Urinary bladder (tissue), 4 donors: ENCODE data around the gene FITM2. TPM values are rescaled to one million over a fixed set of nuclear protein-coding genes. Genes with fewer than 3 reads are reported as not detected.
A peak's percentile ranks its signal among the peaks of the same experiment; 100 is the strongest.
"Not testable (repeated sequence)": the region's sequence is repeated elsewhere in the genome, so short reads cannot be mapped to it uniquely, and the experiment has no call there.

Experiments
- DNase-seq: peaks from one replicate; pipeline ENCODE4 v3.0.0-alpha.2; 2015; ENCODE audit errors: extremely low spot score
- H3K27ac ChIP-seq: one replicate; pipeline ENCODE4 v1.5.1; 2013; ENCODE audit warnings: low read depth, mild to moderate bottlenecking, moderate library complexity
- H3K36me3 ChIP-seq: one replicate; pipeline ENCODE4 v1.6.1; 2013; ENCODE audit warnings: mild to moderate bottlenecking, moderate library complexity; ENCODE audit not compliant: insufficient read depth
- H3K4me1 ChIP-seq: one replicate; pipeline ENCODE4 v1.6.1; 2013; ENCODE audit warnings: mild to moderate bottlenecking, moderate library complexity; ENCODE audit not compliant: insufficient read depth
- H3K4me3 ChIP-seq: one replicate; pipeline ENCODE4 v1.5.1; 2013; ENCODE audit warnings: low read depth, low read length
- WGBS: extraction: QIAGEN DNeasy Blood & Tissue Kit; methylation state at CpG from one replicate; pipeline ENCODE4 v1.1.7; 2013; 5-methylcytosine and 5-hydroxymethylcytosine counted together
- polyA plus RNA-seq: library from polyadenylated mRNA; stranded (reverse); fragments of 200-250 nt; gene quantifications from one replicate; pipeline ENCODE4 v1.2.3, GENCODE V29; 2013
- total RNA-seq: library from RNA; depleted of rRNA; stranded (reverse); fragments of >200 nt; gene quantifications from one replicate; pipeline ENCODE4 v1.2.3, GENCODE V29; 2014
- donor health status: healthy with polysubstance abuse.
- donor health status: healthy.

The FITM2 gene
- total and polyA plus RNA-seq, 2 donors, result 7.8 to 8.0 TPM

DNA sequence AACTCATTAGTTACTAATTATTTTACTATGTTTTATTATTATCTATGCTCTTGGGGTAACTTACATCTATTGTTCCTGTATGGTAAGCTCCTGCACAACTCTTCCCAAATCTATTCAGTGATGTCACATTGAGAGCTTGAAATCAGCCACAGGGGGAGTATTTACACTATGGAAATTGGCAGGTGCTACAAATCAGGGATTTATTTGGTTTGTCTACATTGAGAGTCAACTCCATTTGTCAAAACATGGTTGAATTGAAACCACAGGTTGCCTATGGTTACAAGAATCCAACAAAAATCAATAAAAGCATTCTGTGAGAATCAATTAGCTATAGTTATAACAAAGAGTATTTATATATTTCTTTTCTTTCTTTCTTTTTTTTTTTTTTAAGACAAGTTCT is 3.9 kb upstream of the FITM2 start:
- no peaks in the 10 kb centered on the region for H3K4me1 ChIP-seq
- H3K4me3 ChIP-seq, result no peak overlapping the region
- DNase-seq, result no peak
- H3K27ac ChIP-seq, result no peak overlapping the region
- H3K36me3 ChIP-seq, result no peaks in the 10 kb centered on the region

- peak; percentile 7 for DNase-seq
- Histone ChIP-seq H3K4me1 (peaks cover 3% of the 10 kb centered on the region), H3K4me3 (peak overlapping the region; percentile 62), H3K27ac (no peak overlapping the region), H3K36me3 (no peaks in the 10 kb centered on the region)
- 10% methylated on average over 17 of the region's 17 CpGs for WGBS
Measured at GRCh38 chr20:44309763-44310663, 989 bp downstream of the FITM2 start.

GRCh38 chr20:44306927-44307326 is 4.1 kb downstream of the FITM2 start:
- 91% methylated on average over 9 of the region's 9 CpGs for WGBS
- Histone ChIP-seq H3K36me3 (no peaks in the 10 kb centered on the region), H3K4me3 (no peak overlapping the region), H3K27ac (no peak overlapping the region), H3K4me1 (peaks cover 3% of the 10 kb centered on the region)
- DNase-seq, result no peak

GRCh38 chr20:44304383-44304782 is 6.6 kb downstream of the FITM2 start:
- no peak for DNase-seq
- H3K36me3 ChIP-seq, result no peaks in the 10 kb centered on the region
- H3K27ac ChIP-seq, result no peak overlapping the region
- H3K4me1 ChIP-seq, result no peaks in the 10 kb centered on the region
- H3K4me3 ChIP-seq, result no peak overlapping the region

DNA sequence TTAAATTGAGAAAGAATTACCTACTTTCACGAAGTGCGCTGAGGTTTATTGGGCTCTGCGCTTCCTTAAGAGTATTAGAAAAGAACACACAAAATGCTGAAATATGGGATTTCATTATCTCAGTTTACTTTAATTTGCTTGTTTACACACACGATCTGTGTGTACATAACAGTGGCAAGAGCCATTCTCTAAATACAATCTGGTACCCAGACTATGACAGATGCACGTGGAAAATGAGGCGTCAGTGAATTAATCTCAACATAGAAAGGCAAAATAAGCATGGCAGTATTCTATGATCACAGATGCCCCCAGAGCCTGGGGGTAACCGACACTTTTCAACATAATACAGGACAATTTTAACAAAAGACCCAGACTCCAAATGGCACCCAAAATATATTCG is 8.3 kb downstream of the FITM2 start:
- no peaks in the 10 kb centered on the region for H3K4me1 ChIP-seq
- no peak for DNase-seq
- WGBS, result 76% methylated on average over 8 of the region's 8 CpGs
- H3K27ac ChIP-seq, result no peak overlapping the region
- H3K4me3 ChIP-seq, result no peak overlapping the region
- H3K36me3 ChIP-seq, result no peaks in the 10 kb centered on the region

DNA sequence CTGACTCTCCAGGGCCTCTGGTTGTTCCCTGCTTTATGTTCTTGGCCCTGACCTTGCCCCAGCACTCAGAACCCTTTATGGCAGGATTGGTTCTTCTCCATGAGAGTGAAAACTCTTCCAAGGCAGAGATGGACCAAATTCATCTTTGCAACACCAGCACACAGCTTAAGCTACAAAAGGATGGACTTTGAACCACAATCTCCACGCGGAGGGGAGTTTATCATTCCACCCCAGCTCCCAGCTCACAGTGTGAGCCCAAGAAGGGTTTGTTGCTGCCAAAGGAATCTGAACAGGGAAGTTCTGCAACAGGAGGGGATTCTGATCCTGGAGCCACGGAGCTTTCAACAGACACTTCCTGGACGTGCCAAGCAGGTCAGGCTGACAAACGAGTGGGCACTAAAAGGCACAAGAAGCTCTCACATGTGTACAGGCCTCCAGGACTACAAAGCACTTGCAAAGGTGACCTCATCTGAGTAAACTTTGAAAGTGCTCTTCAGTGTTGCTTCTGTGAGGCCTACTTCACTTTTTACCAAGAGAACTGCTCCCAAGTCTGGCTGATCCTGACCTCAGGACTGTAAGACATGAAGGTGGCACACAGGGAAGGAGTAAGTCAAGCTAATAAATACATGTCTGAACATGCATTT is 8.9 kb downstream of the FITM2 start:
- H3K4me3 ChIP-seq, result no peak overlapping the region
- 56% methylated on average over 5 of the region's 5 CpGs for WGBS
- peak; percentile 5 for DNase-seq
- no peaks in the 10 kb centered on the region for H3K36me3 ChIP-seq
- H3K4me1 ChIP-seq, result no peaks in the 10 kb centered on the region
- no peak overlapping the region for H3K27ac ChIP-seq

DNA sequence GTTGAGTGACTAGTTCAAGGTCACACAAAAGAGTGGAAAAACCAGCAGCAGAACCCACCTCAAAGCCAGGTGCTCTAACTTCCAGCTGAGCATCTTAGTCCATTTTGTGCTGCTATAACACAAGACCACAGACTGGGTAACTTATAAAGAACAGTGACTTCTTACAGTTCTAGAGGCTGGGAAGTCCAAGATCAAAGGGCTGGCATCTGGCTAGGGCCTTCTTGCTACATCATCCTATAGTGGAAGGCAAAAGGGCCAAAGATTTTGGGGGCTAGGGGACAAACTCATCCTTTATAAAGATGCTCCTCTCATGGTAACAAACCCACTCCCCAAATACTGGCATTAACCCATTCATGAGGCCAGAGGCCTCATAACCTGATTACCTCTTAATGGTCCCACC is 9.7 kb downstream of the FITM2 start:
- Histone ChIP-seq H3K4me1 (no peaks in the 10 kb centered on the region), H3K4me3 (no peak overlapping the region), H3K27ac (no peak overlapping the region), H3K36me3 (no peaks in the 10 kb centered on the region)
- no peak for DNase-seq

- not testable (repeated sequence) for H3K4me1 ChIP-seq, H3K27ac ChIP-seq, H3K4me3 ChIP-seq, H3K36me3 ChIP-seq, DNase-seq
- WGBS, result 93% methylated on average over 42 of the region's 42 CpGs
Measured at GRCh38 chr20:44299011-44299535, 11.9 kb downstream of the FITM2 start.

DNA sequence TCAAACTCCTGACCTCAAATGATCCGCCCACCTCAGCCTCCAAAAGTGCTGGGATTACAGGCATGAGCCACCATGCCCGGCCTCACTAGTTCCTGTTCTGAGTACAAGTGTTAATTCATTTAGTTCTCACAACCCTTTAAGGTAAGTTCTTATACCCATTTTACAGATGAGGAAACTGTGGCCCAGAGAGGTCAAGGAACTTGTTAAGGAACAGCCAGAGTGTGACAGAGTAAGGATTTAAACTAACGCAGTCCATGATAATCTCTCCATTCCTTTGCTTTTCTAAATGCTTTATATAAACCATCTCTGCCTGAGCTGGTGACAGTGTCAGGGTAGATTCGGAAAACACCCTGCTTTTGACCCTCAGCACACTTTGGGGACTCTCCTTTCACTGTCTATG is 13.3 kb downstream of the FITM2 start:
- Histone ChIP-seq H3K4me1 (no peaks in the 10 kb centered on the region), H3K27ac (no peak overlapping the region), H3K36me3 (no peaks in the 10 kb centered on the region), H3K4me3 (no peak overlapping the region)
- 90% methylated on average over 4 of the region's 4 CpGs for WGBS
- DNase-seq, result no peak

GRCh38 chr20:44296011-44296410 is 15.0 kb downstream of the FITM2 start:
- H3K36me3 ChIP-seq, result no peaks in the 10 kb centered on the region
- no peaks in the 10 kb centered on the region for H3K4me1 ChIP-seq
- H3K4me3 ChIP-seq, result no peak overlapping the region
- DNase-seq, result no peak
- WGBS, result 80% methylated on average over 7 of the region's 7 CpGs
- H3K27ac ChIP-seq, result no peak overlapping the region

DNA sequence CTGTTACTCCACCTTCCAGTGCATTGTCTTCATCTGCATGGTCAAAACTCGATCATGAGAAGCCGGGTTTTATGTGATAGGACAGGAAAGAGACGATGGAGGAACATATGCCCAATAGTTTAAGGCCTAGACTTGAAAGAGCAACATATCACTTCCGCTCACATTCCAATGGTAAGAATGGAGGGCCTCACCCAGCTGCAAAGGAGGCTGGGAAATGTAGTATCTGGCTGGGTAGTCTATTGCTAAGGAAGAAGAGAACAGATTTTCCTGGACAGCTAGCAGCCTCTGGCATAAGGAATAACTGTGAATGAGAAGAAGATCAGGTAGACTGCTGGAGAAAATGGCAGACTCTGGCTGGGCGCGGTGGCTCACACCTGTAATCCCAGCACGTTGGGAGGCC is 19.2 kb downstream of the FITM2 start:
- no peak overlapping the region for H3K27ac ChIP-seq
- no peak overlapping the region for H3K4me3 ChIP-seq
- no peaks in the 10 kb centered on the region for H3K4me1 ChIP-seq
- no peaks in the 10 kb centered on the region for H3K36me3 ChIP-seq
- WGBS, result 91% methylated on average over 7 of the region's 7 CpGs
- DNase-seq, result no peak

GRCh38 chr20:44288252-44288651 is 22.8 kb downstream of the FITM2 start:
- DNase-seq, result no peak
- H3K27ac ChIP-seq, result no peak overlapping the region
- WGBS, result 96% methylated on average over 3 of the region's 3 CpGs
- H3K4me3 ChIP-seq, result no peak overlapping the region
- H3K36me3 ChIP-seq, result no peaks in the 10 kb centered on the region
- H3K4me1 ChIP-seq, result no peaks in the 10 kb centered on the region

DNA sequence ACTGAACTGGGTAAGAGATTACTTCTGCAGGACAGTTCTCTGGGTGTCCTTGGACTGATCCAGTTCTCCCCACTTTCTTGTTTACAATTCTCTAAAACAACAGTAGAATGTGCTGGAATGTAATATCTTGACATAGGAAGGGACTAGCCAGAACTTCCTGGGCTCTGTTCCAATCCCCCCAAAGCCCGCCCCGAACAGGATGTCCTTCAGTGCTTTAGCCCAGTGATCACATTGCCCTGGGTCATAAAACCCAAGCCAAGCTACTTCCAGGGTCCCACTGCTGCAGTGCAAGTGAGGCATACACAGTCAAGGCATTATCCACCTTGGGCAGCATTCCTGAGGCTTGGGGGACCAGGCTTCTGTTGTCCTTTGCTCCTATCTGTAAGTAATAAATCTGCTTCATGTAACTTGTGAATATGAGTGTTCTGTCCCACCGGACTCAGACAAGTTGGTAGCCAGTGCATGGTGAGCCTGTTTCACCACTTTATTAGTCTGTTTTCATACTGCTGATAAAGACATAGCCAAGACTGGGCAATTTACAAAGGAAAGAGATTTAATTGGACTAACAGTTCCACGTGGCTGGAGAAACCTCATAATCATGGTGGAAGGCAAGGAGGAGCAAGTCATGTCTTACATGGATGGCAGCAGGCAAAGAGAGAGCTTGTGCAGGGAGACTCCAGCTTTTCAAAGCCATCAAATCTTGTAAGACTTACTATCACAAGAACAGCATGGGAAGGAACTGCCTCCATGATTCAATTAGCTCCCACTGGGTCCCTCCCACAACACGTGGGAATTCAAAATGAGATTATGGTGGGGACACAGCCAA is 23.5 kb downstream of the FITM2 start:
- H3K4me3 ChIP-seq, result no peak overlapping the region
- H3K4me1 ChIP-seq, result no peaks in the 10 kb centered on the region
- no peak for DNase-seq
- 67% methylated on average over 5 of the region's 5 CpGs for WGBS
- no peaks in the 10 kb centered on the region for H3K36me3 ChIP-seq
- H3K27ac ChIP-seq, result no peak overlapping the region
